Fibroblast of mammary gland (primary cell): ENCODE data around the gene FAM169A.
A peak's percentile ranks its signal among the peaks of the same experiment; 100 is the strongest.
"Not testable (repeated sequence)": the region's sequence is repeated elsewhere in the genome, so short reads cannot be mapped to it uniquely, and the experiment has no call there.

ENCODE experiments used
- DNase-seq: peaks from one replicate; pipeline ENCODE4 v3.0.0-alpha.2; 2010; ENCODE audit warnings: low read depth
- H3K4me3 ChIP-seq: 2 replicates; pipeline ENCODE4 v1.5.1; 2011; ENCODE audit warnings: low read depth, mild to moderate bottlenecking, low read length, moderate library complexity; ENCODE audit not compliant: control insufficient read depth
- TF ChIP-seq, protein P1 (sequence below): conservative IDR thresholded peaks from 2 replicates; pipeline ENCODE4 v1.5.1; 2011; ENCODE audit warnings: low read depth, low read length, inconsistent platforms; ENCODE audit not compliant: control insufficient read depth, insufficient read depth

FAM169A gene

DNA sequence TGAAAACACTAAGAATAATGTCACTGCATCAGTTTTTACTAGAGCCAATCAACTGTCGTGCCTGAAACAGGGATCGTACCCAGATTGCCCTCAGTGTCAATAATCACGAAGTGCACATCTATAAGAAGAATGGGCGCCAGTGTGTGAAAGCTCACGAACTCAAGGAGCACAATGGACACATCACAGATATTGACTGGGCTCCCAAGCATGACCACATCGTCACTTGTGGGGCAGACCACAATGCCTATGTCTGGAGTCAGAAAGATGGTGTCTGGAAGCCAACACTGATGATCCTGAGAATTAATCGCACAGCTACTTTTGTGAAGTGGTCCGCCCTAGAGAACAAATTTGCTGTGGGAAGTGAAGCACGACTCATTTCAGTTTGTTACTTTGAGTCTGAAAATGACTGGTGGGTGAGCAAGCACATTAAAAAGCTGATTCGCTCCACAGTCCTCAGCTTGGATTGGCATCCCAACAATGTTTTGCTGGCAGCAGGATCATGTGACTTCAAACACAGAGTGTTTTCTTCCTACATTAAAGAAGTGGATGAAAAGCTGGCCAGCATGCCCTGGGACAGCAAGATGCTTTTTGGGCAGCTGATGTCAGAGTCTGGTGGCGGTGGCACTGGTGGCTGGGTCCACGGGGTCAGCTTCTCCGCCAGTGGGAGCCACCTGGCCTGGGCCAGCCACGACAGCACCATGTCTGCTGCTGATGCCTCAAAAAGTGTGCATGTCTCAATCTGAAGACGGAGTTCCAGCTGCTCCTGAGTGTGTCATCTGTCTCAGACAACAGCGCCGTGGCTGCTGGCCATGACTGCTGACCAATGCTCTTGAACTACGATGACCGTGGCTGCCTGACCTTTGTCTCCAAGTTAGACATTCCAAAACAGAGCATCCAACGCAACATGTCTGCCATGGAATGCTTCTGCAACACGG is 66.9 kb downstream of the FAM169A start:
- no peak overlapping the region for H3K4me3 ChIP-seq
- DNase-seq = peak; percentile 26
- TF ChIP-seq, protein P1, sequence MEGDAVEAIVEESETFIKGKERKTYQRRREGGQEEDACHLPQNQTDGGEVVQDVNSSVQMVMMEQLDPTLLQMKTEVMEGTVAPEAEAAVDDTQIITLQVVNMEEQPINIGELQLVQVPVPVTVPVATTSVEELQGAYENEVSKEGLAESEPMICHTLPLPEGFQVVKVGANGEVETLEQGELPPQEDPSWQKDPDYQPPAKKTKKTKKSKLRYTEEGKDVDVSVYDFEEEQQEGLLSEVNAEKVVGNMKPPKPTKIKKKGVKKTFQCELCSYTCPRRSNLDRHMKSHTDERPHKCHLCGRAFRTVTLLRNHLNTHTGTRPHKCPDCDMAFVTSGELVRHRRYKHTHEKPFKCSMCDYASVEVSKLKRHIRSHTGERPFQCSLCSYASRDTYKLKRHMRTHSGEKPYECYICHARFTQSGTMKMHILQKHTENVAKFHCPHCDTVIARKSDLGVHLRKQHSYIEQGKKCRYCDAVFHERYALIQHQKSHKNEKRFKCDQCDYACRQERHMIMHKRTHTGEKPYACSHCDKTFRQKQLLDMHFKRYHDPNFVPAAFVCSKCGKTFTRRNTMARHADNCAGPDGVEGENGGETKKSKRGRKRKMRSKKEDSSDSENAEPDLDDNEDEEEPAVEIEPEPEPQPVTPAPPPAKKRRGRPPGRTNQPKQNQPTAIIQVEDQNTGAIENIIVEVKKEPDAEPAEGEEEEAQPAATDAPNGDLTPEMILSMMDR = no peak

DNA sequence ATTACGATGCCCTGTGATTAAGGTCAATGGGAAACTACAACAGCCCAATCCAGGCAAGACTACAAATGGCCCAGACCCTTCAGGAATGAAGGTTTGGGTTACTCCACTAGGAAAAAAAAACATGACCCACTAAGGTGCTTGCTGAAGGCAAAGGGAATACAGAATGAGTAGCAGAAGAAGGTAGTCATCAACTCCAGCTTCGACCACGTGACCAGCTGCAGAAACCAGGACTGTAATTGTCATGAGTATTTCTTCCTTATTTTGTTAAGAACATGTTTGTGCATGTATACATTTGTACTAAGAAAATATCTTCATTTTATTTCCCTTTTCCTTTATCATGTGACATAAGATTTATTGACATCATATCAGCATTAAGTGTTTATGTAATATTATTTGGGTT is 74.5 kb downstream of the FAM169A start:
- H3K4me3 ChIP-seq, DNase-seq: not testable (repeated sequence)

GRCh38 chr5:74787424-74787823 is 78.8 kb downstream of the FAM169A start:
- DNase-seq = no peak
- H3K4me3 ChIP-seq = no peak overlapping the region
- TF ChIP-seq, protein P1 = no peak

- no peak overlapping the region for H3K4me3 ChIP-seq
- no peak for DNase-seq
- TF ChIP-seq, protein P1 = no peak
Measured at GRCh38 chr5:74786851-74787250, 79.3 kb downstream of the FAM169A start.

DNA sequence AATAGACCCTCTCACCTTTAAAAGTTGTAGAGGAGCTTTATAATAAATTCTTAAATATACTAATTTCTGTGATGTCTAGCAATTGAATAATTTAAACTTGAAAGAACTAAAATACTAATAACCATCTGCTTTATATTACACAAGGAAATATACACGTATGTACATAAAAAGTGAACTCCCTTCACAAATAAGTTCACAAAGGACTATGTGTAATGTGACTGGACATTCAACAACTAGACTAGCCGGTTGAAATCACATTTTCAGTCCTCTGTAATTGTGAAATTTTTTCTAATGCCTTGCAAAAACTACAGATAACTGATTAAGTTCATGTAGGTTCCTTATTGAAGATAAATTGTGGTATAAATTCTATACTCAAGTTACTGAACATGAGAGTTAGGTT is 87.6 kb downstream of the FAM169A start:
- TF ChIP-seq, protein P1 = no peak
- no peak for DNase-seq
- no peak overlapping the region for H3K4me3 ChIP-seq

GRCh38 chr5:74772359-74772758 is 93.8 kb downstream of the FAM169A start:
- peak; percentile 22 for DNase-seq
- TF ChIP-seq, protein P1 = no peak

GRCh38 chr5:74767579-74767913 is 98.6 kb downstream of the FAM169A start:
- TF ChIP-seq, protein P1 = no peak
- H3K4me3 ChIP-seq = peak overlapping the region; percentile 98
- DNase-seq = peak; percentile 65

More at GRCh38 chr5:74772359-74772758, 93.8 kb downstream of the FAM169A start:
- no peak overlapping the region for H3K4me3 ChIP-seq
